Thyroid gland (tissue), 4 donors: ENCODE results near the gene POLDIP2. TPM values are rescaled to one million over a fixed set of nuclear protein-coding genes. Genes with fewer than 3 reads are reported as not detected.
A peak's percentile ranks its signal among the peaks of the same experiment; 100 is the strongest.

ENCODE experiments used
- DNase-seq, 2 donors: peaks; one replicate each; pipeline ENCODE4 v3.0.0-alpha.2; 2019
- H3K27ac ChIP-seq, 3 donors: fragments of 200-600 bp; sonication (generic); 1 replicate in 2 of 3; 2 replicates in 1 of 3; pipeline ENCODE4 v1.5.1; 2016 to 2019; ENCODE audit warnings: mild to moderate bottlenecking in 1 of 3, moderate library complexity in 1 of 3
- H3K27me3 ChIP-seq: fragments of 200-600 bp; sonication (generic); one replicate; pipeline ENCODE4 v1.5.1; 2019
- H3K36me3 ChIP-seq, 2 donors: fragments of 200-600 bp; sonication (generic); one replicate each; pipeline ENCODE4 v1.5.1; 2016 to 2019
- H3K4me1 ChIP-seq, 2 donors: fragments of 200-600 bp; sonication (generic); one replicate each; pipeline ENCODE4 v1.5.1; 2017 to 2019
- H3K4me3 ChIP-seq, 3 donors: fragments of 200-600 bp; sonication (generic); replicated peaks in 1 of 3; 1 replicate in 2 of 3; 2 replicates in 1 of 3; pipeline ENCODE4 v1.5.1; 2016; ENCODE audit warnings: mild to moderate bottlenecking in 1 of 3
- H3K9me3 ChIP-seq: fragments of 200-600 bp; sonication (generic); one replicate; pipeline ENCODE4 v1.5.1; 2017
- CTCF ChIP-seq, 6 experiments: fragments of 200-600 bp in 3 of 6; fragments of 450-650 bp in 3 of 6; sonication (generic) in 3 of 6; IDR thresholded peaks; one replicate each; pipeline ENCODE4 v1.5.1; 2016 to 2019; ENCODE audit warnings: antibody characterized with exemption in 6 of 6, mild to moderate bottlenecking in 2 of 6, inconsistent platforms in 1 of 6, moderate library complexity in 1 of 6
- POLR2A ChIP-seq, 2 donors: fragments of 450-650 bp; IDR thresholded peaks; one replicate each; pipeline ENCODE4 v1.6.1; 2017; ENCODE audit warnings: antibody characterized with exemption in 2 of 2, mild to moderate bottlenecking in 2 of 2, moderate library complexity in 1 of 2
- WGBS, 2 donors: methylation state at CpG; one replicate each; pipeline ENCODE4 v1.1.5; 2017; 5-methylcytosine and 5-hydroxymethylcytosine counted together
- intact Hi-C: fragments of 100-400 bp; cut with DNase I; formaldehyde crosslinking; loops from one replicate; pipeline ENCODE4 v1.15.1; 2023
- total RNA-seq, 4 donors: library from RNA; depleted of rRNA; stranded (reverse); fragments of >200 nt; gene quantifications; one replicate each; pipeline ENCODE4 v1.2.3, GENCODE V29; 2016

POLDIP2 gene
- total RNA-seq, 4 donors from 2014 or later: 55.4 to 102 (median 91.7) TPM

- Histone ChIP-seq H3K27me3 (no peaks in the 10 kb centered on the region), H3K4me1 (peaks cover 11 to 35% of the 10 kb centered on the region in 2 donors), H3K9me3 (no peaks in the 10 kb centered on the region), H3K4me3 (peak within 1 kb of the TSS; percentile 80 to 91 (median 91)), H3K36me3 (peaks cover 9 to 23% of the 10 kb centered on the region in 2 donors), H3K27ac (peak within 1 kb of the TSS; percentile 83 to 95 (median 91))
- peak; percentile 99 for DNase-seq
- TF ChIP-seq CTCF (IDR thresholded peaks at IDR 0.05) (peak in 1 of 6 experiments; percentile 27), POLR2A (IDR thresholded peaks at IDR 0.05) (peak; percentile 48 to 91)
- intact Hi-C loops: loop anchor here (10.0 kb wide), 1 partner anchor 619 kb away; the partner anchor contains the start of gene PHF12
- WGBS, 2 donors: 0% methylated on average over 11 to 26 of the region's 62 CpGs
Measured at GRCh38 chr17:28335201-28335958, 21.9 kb downstream of the POLDIP2 start, which contains the start of the genes IFT20 and TNFAIP1. IFT20 (minus strand) TSS chr17:28335472; CDS start chr17:28331985, 3,487 bp downstream. TNFAIP1 (plus strand) TSS chr17:28335761; CDS start chr17:28339522, 3,761 bp downstream.

GRCh38 chr17:28334666-28335200 lies 22.6 kb downstream of the POLDIP2 start:
- WGBS, 2 donors: 7 to 9% methylated on average over 18 of the region's 18 CpGs
- DNase-seq: no peak
- H3K36me3 ChIP-seq: peaks cover 9 to 20% of the 10 kb centered on the region in 2 donors
- H3K4me1 ChIP-seq: peaks cover 11 to 35% of the 10 kb centered on the region in 2 donors
- no peaks in the 10 kb centered on the region for H3K27me3 ChIP-seq
- peak overlapping the region; percentile 70 to 95 (median 83) for H3K27ac ChIP-seq
- TF ChIP-seq CTCF (IDR thresholded peaks at IDR 0.05) (peak in 1 of 6 experiments; percentile 1), POLR2A (IDR thresholded peaks at IDR 0.05) (no peak)
- intact Hi-C loops: loop anchor here (10.0 kb wide), 1 partner anchor 620 kb away; the partner anchor contains the start of gene PHF12
- H3K9me3 ChIP-seq: no peaks in the 10 kb centered on the region
- H3K4me3 ChIP-seq: peak overlapping the region; percentile 75 to 91 (median 84)

DNA sequence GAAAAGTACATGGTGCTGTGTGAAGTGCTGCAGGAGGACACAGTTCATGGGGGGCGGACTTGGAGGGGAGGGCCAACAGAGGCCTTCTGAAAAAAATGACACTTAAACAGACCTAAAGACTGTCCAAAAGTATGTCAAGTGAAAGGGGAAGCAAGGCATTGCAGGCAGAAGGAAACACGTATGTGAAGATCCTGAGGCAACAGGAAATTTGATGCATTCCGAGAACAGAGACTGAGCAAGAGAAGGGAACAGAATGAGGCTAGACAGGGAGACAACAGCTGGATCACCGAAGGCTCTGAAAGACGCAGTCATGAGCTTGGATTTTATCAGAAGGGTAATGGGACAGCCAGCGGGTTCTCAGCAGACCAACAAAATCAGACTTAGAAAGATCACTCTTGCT lies 23.2 kb downstream of the POLDIP2 start:
- 66 to 67% methylated on average over 6 of the region's 6 CpGs for WGBS, 2 donors
- Histone ChIP-seq H3K27ac (no peak overlapping the region), H3K36me3 (peaks cover 9 to 23% of the 10 kb centered on the region in 2 donors), H3K27me3 (no peaks in the 10 kb centered on the region), H3K4me1 (peaks cover 11 to 35% of the 10 kb centered on the region in 2 donors), H3K9me3 (no peaks in the 10 kb centered on the region), H3K4me3 (peak overlapping the region in 1 of 3 donors; percentile 91)
- no peak for DNase-seq
- intact Hi-C loops: loop anchor here (10.0 kb wide), 1 partner anchor 621 kb away; the partner anchor contains the start of gene PHF12
- TF ChIP-seq CTCF (IDR thresholded peaks at IDR 0.05) (no peak), POLR2A (IDR thresholded peaks at IDR 0.05) (no peak)

GRCh38 chr17:28333083-28333746 lies 24.1 kb downstream of the POLDIP2 start:
- Histone ChIP-seq H3K36me3 (peaks cover 13 to 33% of the 10 kb centered on the region in 2 donors), H3K4me3 (no peak overlapping the region), H3K27me3 (no peaks in the 10 kb centered on the region), H3K27ac (no peak overlapping the region), H3K4me1 (peaks cover 11 to 33% of the 10 kb centered on the region in 2 donors), H3K9me3 (no peaks in the 10 kb centered on the region)
- DNase-seq: no peak
- no peak for TF ChIP-seq POLR2A (IDR thresholded peaks at IDR 0.05)
- TF ChIP-seq CTCF (IDR thresholded peaks at IDR 0.05): no peak
- intact Hi-C loops: loop anchor here (10.0 kb wide), 1 partner anchor 622 kb away; the partner anchor contains the start of gene PHF12
- WGBS, 2 donors: 89 to 90% methylated on average over 1 of the region's 1 CpG
